Ovary (tissue), 9 donors: ENCODE measurements around the gene RBM46. TPM values are rescaled to one million over a fixed set of nuclear protein-coding genes. Genes with fewer than 3 reads are reported as not detected.

ENCODE experiments used
- DNase-seq, 5 donors: peaks; one replicate each; pipeline ENCODE4 v3.0.0-alpha.2; 2019 to 2020
- H3K27ac ChIP-seq, 2 donors: fragments of 200-600 bp; one replicate each; pipeline versions ENCODE4 v1.5.1 to v1.8.0; 2019 to 2022
- H3K27me3 ChIP-seq: fragments of 200-600 bp; one replicate; pipeline ENCODE4 v1.8.0; 2022
- H3K36me3 ChIP-seq: fragments of 200-600 bp; sonication (generic); one replicate; pipeline ENCODE4 v1.5.1; 2019
- H3K4me1 ChIP-seq: one replicate; pipeline ENCODE4 v1.8.1; 2013; ENCODE audit warnings: mild to moderate bottlenecking, moderate library complexity; ENCODE audit not compliant: insufficient read depth
- H3K4me3 ChIP-seq: fragments of 200-600 bp; sonication (generic); one replicate; pipeline ENCODE4 v1.5.1; 2017
- H3K9me3 ChIP-seq, 2 donors: fragments of 200-600 bp in 1 of 2; sonication (generic) in 1 of 2; one replicate each; pipeline versions ENCODE4 v1.5.1 to v1.8.1; 2013 to 2019; ENCODE audit warnings: mild to moderate bottlenecking in 1 of 2, moderate library complexity in 1 of 2
- EP300 ChIP-seq: sonication (generic); formaldehyde crosslinking; IDR thresholded peaks from one replicate; pipeline ENCODE4 v1.6.1; 2017; ENCODE audit warnings: antibody characterized with exemption
- POLR2A ChIP-seq: fragments of 450-650 bp; IDR thresholded peaks from one replicate; pipeline ENCODE4 v1.6.1; 2017; ENCODE audit warnings: antibody characterized with exemption, mild to moderate bottlenecking, moderate library complexity
- WGBS, 3 donors: extraction: QIAGEN DNeasy Blood & Tissue Kit in 1 of 3; methylation state at CpG; one replicate each; pipeline versions ENCODE4 v1.1.5 to v1.1.7; 2013 to 2017; 5-methylcytosine and 5-hydroxymethylcytosine counted together
- intact Hi-C, 4 donors: fragments of 100-400 bp; cut with DNase I; formaldehyde crosslinking; loops; one replicate each; pipeline versions ENCODE4 v1.11.0 to v1.15.1; 2022 to 2023
- polyA plus RNA-seq, 2 donors: library from polyadenylated mRNA; stranded (reverse); fragments of 200-250 nt in 1 of 2; fragments of 350-450 nt in 1 of 2; fragmentation: Illumina TruSeq in 1 of 2; extraction: RNeasy Lipid Tissue Mini Kit (QIAGEN cat#74804) in 1 of 2; gene quantifications; one replicate each; pipeline ENCODE4 v1.2.3, GENCODE V29; 2013 to 2014
- total RNA-seq, 7 donors: library from RNA; depleted of rRNA in 2 of 7; stranded (reverse); fragments of >200 nt in 2 of 7; fragmentation: NEBNext Ultra II Directional in 3 of 7; extraction: Animal tissue kit (Norgen Biotek cat#: 25700) in 3 of 7; gene quantifications; one replicate each; pipeline versions ENCODE4 v1.1.0 to v1.2.4, GENCODE V29; 2016 to 2023
- TF ChIP-seq, protein P1 (sequence below), 3 donors: fragments of 450-650 bp in 2 of 3; fragments of 200-600 bp in 1 of 3; IDR thresholded peaks; one replicate each; pipeline versions ENCODE4 v1.5.1 to v1.8.0; 2016 to 2022; ENCODE audit warnings: antibody characterized with exemption in 3 of 3, mild to moderate bottlenecking in 1 of 3
- donor health status: DM: no; HTN: no; CAD: no; lungs with moderate emphysema.
- donor health status: DM: no; HTN: no; CAD: no.
- donor health status: Bipolar disorder and iron deficiency.
- donor health status: DM: yes; HTN: yes; CAD: no.
- donor health status: DM: no; HTN: no; CAD: no.
- donor health status: DM: yes; HTN: yes; CAD: no.

The RBM46 gene
- total and polyA plus RNA-seq, 9 donors: 0.08 to 0.15 (median 0.15) TPM; not detected in 6

DNA sequence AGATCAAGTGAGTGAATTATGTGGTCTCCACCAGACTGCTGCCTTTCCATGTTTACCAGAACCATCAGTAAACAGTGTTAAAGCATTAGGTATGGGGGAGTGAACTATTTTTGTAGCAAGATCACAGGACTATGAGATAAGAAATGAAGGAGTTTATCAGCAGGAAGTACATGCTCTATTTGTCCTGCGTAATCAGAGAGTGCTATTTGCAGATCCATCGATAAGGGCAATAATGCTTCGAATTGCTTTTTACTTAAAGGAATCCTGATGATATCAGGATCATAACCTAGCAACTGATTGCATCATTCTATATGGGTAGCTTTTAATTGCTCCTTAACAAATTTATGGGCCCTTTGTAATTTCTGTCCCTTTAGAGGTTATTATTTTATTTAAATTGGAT lies 57.1 kb downstream of the RBM46 start:
- no peak for DNase-seq
- H3K4me1 ChIP-seq: no peaks in the 10 kb centered on the region
- no peak overlapping the region for H3K4me3 ChIP-seq
- H3K27ac ChIP-seq: no peak overlapping the region
- WGBS, 3 donors: 83 to 89% (median 85%) methylated on average over 3 of the region's 3 CpGs
- H3K36me3 ChIP-seq: no peaks in the 10 kb centered on the region
- H3K9me3 ChIP-seq: no peaks in the 10 kb centered on the region
- intact Hi-C loops: no loop called here
- TF ChIP-seq, protein P1, sequence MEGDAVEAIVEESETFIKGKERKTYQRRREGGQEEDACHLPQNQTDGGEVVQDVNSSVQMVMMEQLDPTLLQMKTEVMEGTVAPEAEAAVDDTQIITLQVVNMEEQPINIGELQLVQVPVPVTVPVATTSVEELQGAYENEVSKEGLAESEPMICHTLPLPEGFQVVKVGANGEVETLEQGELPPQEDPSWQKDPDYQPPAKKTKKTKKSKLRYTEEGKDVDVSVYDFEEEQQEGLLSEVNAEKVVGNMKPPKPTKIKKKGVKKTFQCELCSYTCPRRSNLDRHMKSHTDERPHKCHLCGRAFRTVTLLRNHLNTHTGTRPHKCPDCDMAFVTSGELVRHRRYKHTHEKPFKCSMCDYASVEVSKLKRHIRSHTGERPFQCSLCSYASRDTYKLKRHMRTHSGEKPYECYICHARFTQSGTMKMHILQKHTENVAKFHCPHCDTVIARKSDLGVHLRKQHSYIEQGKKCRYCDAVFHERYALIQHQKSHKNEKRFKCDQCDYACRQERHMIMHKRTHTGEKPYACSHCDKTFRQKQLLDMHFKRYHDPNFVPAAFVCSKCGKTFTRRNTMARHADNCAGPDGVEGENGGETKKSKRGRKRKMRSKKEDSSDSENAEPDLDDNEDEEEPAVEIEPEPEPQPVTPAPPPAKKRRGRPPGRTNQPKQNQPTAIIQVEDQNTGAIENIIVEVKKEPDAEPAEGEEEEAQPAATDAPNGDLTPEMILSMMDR (IDR thresholded peaks at IDR 0.05): no peak
- TF ChIP-seq EP300 (no peak), POLR2A (no peak)
- no peaks in the 10 kb centered on the region for H3K27me3 ChIP-seq

DNA sequence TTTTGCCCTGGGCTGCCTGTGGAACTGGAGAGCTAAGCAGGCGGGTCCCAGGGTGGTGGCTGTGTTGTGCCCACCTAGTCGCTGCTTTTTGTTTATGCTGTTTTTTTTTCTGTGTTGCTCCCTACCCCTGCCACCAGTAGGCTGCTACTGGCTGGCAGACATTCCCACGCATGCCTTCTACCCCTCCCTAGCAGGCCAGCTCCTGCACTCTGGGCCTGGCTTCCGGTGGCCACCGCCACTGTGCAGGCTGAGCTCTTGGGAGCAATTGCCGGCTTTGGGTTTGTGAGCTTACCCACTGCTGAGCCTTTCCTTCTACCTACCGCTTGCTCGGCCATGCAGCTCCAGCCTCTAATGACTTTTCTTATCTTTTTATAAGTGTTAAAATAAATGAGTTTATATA lies 57.6 kb downstream of the RBM46 start:
- 76 to 80% (median 77%) methylated on average over 8 of the region's 8 CpGs for WGBS, 3 donors
- Histone ChIP-seq H3K4me3 (no peak overlapping the region), H3K27me3 (no peaks in the 10 kb centered on the region), H3K4me1 (no peaks in the 10 kb centered on the region), H3K27ac (no peak overlapping the region), H3K9me3 (no peaks in the 10 kb centered on the region), H3K36me3 (no peaks in the 10 kb centered on the region)
- no peak for DNase-seq
- TF ChIP-seq EP300 (no peak), POLR2A (no peak)
- TF ChIP-seq, protein P1 (IDR thresholded peaks at IDR 0.05): no peak
- intact Hi-C loops: no loop called here

DNA sequence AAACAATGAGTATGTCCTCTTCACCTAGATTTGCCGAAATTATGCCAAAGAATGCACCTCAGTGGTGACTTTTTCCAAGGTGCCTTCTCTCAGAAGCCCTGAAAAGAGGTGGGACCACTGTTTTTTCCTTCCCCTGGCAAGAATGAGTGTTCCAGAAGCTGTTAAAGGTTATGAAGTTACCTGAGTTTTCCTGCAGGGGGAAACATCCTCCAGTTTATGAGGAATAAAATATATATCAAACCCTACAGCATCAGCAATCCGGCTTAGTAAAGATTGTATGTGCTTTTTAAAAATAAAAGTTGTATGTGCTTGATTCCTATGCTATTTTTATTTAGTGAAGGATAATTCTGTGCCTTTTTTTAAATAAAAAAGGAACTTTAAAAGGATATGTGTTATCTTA lies 73.3 kb downstream of the RBM46 start:
- no peaks in the 10 kb centered on the region for H3K27me3 ChIP-seq
- no peak for DNase-seq
- H3K9me3 ChIP-seq: peaks cover 0 to 3% of the 10 kb centered on the region in 2 donors
- intact Hi-C loops: no loop called here
- H3K4me3 ChIP-seq: no peak overlapping the region
- TF ChIP-seq EP300 (no peak), POLR2A (no peak)
- TF ChIP-seq, protein P1 (IDR thresholded peaks at IDR 0.05): no peak
- H3K27ac ChIP-seq: no peak overlapping the region
- no peaks in the 10 kb centered on the region for H3K36me3 ChIP-seq
- H3K4me1 ChIP-seq: no peaks in the 10 kb centered on the region
- 38 to 45% (median 43%) methylated on average over 2 of the region's 2 CpGs for WGBS, 3 donors

DNA sequence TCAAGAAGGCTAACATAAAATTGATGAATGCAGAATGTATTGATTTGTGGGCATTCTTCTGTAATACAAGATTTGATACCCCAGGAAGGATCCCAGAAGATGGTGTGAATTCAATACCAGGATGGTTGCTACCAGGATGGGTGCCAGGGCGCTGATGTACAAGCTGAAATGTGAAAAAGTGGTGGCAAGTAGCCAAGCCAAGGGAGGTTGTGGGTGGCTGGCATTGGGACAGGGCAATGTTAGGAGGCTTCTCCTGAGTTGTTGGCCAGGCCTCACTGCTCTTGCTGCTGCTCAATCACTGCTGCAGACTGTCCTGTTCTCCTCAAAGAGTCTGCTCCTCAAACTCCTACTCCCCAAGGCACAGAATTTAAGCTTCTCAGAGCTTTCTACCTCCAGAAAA lies 77.1 kb downstream of the RBM46 start:
- DNase-seq: no peak
- WGBS, 3 donors: 79 to 83% (median 83%) methylated on average over 1 of the region's 1 CpG
- Histone ChIP-seq H3K27me3 (no peaks in the 10 kb centered on the region), H3K27ac (no peak overlapping the region), H3K4me1 (no peaks in the 10 kb centered on the region), H3K4me3 (no peak overlapping the region), H3K36me3 (no peaks in the 10 kb centered on the region), H3K9me3 (no peaks in the 10 kb centered on the region)
- intact Hi-C loops: no loop called here
- TF ChIP-seq, protein P1 (IDR thresholded peaks at IDR 0.05): no peak
- TF ChIP-seq EP300 (no peak), POLR2A (no peak)
